GM18519 (cell line): ENCODE measurements around the gene SV2B.
"Not testable (repeated sequence)": the region's sequence is repeated elsewhere in the genome, so short reads cannot be mapped to it uniquely, and the experiment has no call there.

ENCODE experiments used
- ATAC-seq: cut with Tn5 transposase; IDR thresholded peaks from one replicate; pipeline ENCODE4 v1.9.1; 2021; ENCODE audit warnings: mild to moderate bottlenecking, moderate library complexity; ENCODE audit not compliant: unreplicated experiment, low FRiP score

Gene SV2B

GRCh38 chr15:91302588-91303439, 202.8 kb downstream of the SV2B start:
- ATAC-seq, result no peak

DNA sequence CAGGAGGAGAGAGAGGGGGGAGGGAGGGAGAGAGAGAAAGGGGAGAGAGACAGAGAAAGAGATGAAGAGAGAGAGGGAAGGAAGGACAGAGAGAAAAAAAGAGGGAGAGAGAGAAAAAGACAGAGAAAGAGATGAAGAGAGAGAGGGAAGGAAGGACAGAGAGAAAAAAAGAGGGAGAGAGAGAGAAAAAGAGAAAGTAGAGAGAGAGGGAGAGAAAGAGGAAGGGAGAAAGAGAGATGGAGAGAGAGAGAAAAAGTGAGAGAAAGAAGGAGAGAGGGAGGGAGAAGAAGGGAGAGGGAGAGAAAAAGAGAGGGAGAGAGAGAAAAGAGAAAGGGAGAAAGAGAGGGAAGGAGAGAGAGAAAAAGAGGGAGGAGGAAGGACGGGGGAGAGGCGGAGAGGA, 204.2 kb downstream of the SV2B start:
- ATAC-seq, result no peak

GRCh38 chr15:91304786-91305185, 204.7 kb downstream of the SV2B start:
- ATAC-seq, result no peak

GRCh38 chr15:91306144-91306543, 206.1 kb downstream of the SV2B start:
- ATAC-seq, result no peak

DNA sequence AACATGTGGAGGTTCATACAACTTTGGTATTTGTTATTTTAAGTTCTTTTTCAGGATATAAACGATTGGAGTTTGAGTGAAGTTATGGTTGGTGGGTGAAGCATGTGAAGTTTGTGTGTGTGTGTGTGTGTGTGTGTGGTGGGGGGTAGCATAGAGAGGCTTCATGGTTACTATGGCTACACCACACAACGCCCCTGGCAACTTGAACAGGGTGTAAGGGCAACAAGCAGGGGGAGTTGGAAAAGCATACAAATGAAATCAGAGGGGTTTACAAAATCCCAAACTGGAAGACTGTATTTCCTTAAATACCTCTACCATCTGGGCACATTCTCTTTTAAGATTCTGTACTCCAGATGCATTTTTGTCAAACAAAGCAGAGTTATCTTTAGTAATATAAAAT, 207.5 kb downstream of the SV2B start:
- no peak for ATAC-seq

GRCh38 chr15:91308199-91308598, 208.1 kb downstream of the SV2B start:
- ATAC-seq, result no peak

GRCh38 chr15:91308855-91309254, 208.8 kb downstream of the SV2B start:
- ATAC-seq, result no peak

DNA sequence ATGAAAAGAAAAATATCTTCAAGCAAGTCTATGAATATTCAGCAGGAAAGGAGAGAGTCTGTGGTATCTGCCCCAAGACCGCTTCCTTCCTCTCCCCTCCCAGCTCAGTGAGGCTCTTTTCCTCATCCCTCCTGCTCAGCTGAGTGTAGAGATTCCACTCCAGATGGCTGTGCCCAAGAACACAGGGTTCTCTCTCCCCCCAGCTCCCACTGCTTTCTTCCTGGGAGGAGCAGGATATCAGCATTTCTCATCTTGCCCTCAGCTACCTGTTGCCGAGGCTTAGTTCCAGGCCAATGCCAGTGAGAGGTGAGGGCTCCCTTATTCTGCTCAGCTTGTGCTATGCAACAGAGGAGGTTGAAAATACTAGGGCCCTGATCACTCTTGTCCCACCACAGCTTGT, 211.9 kb downstream of the SV2B start:
- no peak for ATAC-seq

- ATAC-seq, result no peak
Observed at GRCh38 chr15:91316126-91316525, 216.1 kb downstream of the SV2B start.

GRCh38 chr15:91318516-91318915, 218.5 kb downstream of the SV2B start:
- no peak for ATAC-seq

DNA sequence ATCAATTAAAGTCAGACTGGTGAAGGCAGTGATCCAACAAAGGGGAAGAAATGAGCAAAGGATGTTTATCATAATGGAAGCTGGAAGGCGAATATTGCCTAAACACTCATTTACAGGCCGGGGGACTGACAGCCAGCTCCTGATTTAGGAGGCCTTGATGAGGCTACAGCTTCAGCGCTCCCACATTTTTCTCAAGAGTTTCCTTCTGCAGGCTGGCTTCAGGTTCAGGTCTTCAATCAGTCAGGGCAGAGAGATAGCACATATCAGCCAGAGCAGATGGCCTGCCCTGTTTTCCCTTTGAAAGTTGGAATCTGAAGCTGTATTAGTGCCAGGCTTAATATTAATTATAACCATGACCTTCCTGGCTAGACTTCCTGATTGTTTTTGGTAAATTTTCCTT, 218.9 kb downstream of the SV2B start:
- ATAC-seq, result no peak

DNA sequence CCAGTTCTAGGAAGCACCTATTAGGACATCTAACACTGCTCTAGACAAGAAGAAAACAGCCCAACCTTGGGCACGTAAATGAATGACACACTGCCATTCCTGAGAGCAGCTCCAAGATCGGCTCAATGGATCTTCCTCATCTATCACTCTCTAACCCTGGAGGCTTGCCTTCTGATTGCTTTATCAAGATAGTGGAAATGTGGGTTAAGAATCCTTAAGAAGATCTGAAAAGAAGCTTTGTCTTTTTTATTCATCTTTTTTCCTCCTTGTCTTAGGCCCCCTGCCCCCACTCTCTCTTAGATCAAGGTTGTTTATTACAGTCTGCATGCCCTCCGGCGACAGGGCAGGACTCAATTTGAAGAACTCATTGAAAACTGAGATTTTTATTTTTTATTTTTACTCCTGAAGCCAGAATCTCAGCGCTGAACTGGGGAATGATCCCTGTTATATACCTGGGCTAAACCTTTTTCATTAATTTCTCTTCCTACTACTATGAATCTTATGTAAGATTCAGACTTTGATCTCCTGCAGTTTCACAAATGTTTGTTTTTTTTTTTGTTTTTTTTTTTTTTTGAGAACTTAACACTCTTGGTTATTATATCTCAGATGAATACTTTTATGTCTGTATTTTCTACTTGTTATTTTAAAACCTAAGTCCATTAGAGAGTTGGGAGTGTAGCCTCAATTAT, 219.5 kb downstream of the SV2B start:
- no peak for ATAC-seq

DNA sequence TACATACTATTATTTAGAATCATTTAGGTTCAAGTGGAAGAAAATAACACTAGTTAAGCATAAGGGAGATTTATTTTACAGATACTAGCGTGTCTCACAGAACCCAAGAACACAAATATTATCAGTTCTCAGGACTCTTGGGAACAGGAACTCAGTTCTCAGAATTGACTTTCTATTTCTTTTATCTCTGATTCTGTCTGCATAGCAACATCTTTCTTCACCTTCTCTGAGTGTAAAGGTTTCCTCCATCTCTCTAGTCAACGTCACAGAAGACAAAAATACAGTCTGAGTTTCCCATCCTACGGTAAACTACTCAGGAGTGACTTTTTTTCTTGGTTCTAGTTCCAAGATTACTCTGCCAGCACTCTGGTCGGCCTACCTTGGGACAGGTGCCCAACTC, 220.0 kb downstream of the SV2B start:
- no peak for ATAC-seq

DNA sequence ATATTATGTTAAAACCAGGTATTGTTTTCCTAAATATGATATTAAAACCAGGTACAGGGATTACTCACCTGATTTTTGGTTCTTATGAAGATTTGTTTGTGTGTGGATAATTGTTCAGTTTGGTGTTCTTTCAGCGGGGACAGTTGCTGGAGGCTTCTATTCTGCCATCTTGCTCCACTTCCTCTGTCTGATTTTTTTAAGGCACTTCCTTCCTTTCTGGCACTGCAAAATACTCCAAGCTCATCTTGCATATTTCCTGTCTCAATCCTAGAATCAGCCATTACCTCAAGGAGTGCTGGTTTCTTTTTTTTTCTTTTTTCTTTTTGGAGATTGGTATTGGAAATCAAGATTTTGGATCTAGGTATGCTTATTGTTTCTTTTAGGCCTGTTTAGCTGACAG, 229.9 kb downstream of the SV2B start:
- ATAC-seq, result no peak

GRCh38 chr15:91331581-91331980, 231.5 kb downstream of the SV2B start:
- ATAC-seq, result no peak

- no peak for ATAC-seq
Observed at GRCh38 chr15:91335702-91336101, 235.6 kb downstream of the SV2B start.

- ATAC-seq, result no peak
Observed at GRCh38 chr15:91336687-91337086, 236.6 kb downstream of the SV2B start.

GRCh38 chr15:91338766-91339165, 238.7 kb downstream of the SV2B start:
- ATAC-seq, result no peak

DNA sequence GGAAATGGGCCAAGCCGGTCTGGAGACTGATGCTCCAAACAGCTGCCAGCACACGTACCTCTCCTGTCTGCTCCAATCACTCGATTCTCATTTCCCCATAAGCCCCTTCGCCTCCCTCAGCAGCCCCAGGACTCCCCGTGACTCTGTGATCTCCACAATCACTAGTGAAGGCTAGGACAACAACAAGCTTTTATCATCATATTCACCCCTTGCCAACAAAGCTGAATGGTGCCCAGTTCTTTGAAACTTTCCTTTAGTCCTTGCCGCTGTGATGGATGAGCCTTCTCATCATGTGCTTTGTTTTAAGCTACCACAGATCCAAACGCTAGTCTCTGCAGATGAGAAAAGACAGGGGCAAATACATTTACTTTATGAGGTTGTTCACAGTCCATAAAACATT, 242.0 kb downstream of the SV2B start:
- no peak for ATAC-seq

DNA sequence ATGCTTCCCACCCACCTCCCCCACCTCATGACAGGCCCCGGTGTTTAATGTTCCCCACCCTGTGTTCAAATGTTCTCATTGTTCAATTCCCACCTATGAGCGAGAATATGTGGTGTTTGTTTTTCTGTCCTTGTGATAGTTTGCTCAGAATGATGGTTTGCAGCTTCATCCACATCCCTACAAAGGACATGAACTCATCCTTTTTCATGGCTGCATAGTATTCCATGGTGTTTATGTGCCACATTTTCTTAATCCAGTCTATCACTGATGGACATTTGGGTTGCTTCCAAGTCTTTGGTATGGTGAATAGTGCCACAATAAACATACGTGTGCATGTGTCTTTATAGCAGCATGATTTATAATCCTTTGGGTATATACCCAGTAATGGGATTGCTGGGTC, 244.9 kb downstream of the SV2B start:
- not testable (repeated sequence) for ATAC-seq

DNA sequence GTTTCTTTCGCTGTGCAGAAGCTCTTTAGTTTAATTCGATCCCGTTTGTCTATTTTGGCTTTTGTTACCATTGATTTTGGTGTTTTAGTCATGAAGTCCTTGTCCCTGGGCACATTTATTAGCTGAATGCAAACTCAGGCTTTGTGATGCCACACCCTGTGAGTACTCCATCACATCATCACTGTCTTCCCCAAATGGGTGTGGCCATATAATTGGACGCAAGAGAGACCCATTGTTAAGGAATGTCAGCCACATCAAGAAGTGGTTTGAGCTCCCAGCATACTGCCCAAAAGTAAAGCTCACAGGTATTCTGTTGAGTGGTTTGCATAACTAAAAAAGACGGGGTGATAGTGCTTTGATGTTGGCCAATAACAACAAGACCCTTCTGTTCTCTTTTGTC, 245.7 kb downstream of the SV2B start:
- ATAC-seq, result no peak

- ATAC-seq, result no peak
Observed at GRCh38 chr15:91346259-91346658, 246.2 kb downstream of the SV2B start.
